ENCODE data around the gene STUB1. TPM values are rescaled to one million over a fixed set of nuclear protein-coding genes. Genes with fewer than 3 reads are reported as not detected.
A peak's percentile ranks its signal among the peaks of the same experiment; 100 is the strongest.

Gene STUB1
- total and polyA plus RNA-seq, 2 of the 8 experiments (the other 6 are each of a cell fraction or from before 2014, with no cell fraction given): 89.9 to 103 TPM

DNA sequence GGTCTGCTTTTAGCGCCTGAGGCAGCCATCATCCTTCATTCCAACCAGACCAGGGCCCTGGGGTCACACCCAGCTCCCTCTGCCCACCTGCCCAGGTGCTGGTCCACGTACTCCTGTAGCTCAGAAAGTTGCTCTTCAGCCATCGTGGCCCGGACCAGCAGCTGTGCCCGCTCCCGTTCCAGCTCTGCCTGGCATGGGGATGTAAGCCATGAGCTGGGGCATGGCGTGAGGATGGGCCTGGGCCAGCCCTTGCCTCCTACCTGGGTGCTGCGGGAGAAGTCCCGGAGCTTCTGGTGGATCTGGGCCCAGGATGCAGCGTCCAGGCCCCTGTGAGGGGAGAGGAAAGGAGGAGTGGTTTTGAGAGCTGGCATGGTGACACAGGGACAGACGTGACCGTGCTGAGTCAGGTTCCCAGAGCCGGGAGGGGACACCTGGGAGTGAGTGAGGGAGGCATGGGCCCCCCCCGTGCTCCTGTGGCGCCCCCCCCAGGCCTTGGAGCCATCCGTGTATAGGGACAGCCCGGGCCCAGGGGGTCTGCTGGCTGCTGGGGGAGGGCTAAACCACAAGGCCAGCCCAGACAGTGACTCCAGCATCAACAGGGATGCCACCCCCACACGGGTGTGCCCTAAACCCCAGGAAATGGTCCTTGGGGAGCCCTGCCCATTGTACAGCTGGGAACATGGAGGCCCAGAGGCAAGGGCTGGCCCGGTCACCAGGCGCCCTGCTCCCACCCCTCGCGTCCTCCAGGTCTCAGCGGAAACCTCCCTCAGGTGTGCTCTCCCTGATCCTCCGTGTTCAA is 42.8 kb downstream of the STUB1 start:
- no peak overlapping the region for H4K91ac ChIP-seq (replicated peaks; ENCODE audit: insufficient read length, low read length)
- H4K20me1 ChIP-seq (replicated peaks in 1 of 2; ENCODE audit: control insufficient read depth in 1 of 2, insufficient read depth in 2 of 2, low read length in 2 of 2): peaks cover 4 to 19% of the 10 kb centered on the region in 2 experiments
- no peak overlapping the region for H3K18ac ChIP-seq (ENCODE audit: extremely low read depth, low read length)
- no peak overlapping the region for H3K14ac ChIP-seq (ENCODE audit: insufficient read length)
- no peak overlapping the region for H3K4me3 ChIP-seq (ENCODE audit: extremely low read depth in 1 of 4, insufficient read depth in 2 of 4, low read depth in 3 of 4, low read length in 4 of 4)
- TF ChIP-seq HDAC6 (IDR thresholded peaks at IDR 0.05; ENCODE audit: low read depth, low read length): no peak
- no peak for TF ChIP-seq NANOG (IDR thresholded peaks at IDR 0.05; ENCODE audit: insufficient read depth, low read depth, low read length, poor library complexity, severe bottlenecking)
- no peak for TF ChIP-seq TCF12 (IDR thresholded peaks at IDR 0.05; ENCODE audit: low read depth, low read length)
- TF ChIP-seq RXRA (IDR thresholded peaks at IDR 0.05; ENCODE audit: insufficient read depth, low read depth, low read length): no peak
- TF ChIP-seq TAF7 (optimal IDR thresholded peaks at IDR 0.05; ENCODE audit: borderline replicate concordance, low read depth, low read length): no peak
- no peak for TF ChIP-seq POLR2AphosphoS5 (IDR thresholded peaks at IDR 0.05; ENCODE audit: low read depth, low read length)
- no peak for TF ChIP-seq ATF3 (IDR thresholded peaks at IDR 0.05; ENCODE audit: insufficient read depth, low read depth, low read length)
- H3K56ac ChIP-seq (replicated peaks; ENCODE audit: insufficient read length, low read depth, low read length): no peak overlapping the region
- H3K4me2 ChIP-seq (ENCODE audit: insufficient read depth in 1 of 2, low read depth in 2 of 2, low read length in 2 of 2): no peak overlapping the region
- peaks cover 0 to 25% (median 14%) of the 10 kb centered on the region in 4 experiments; a peak in 5 of 7 replicates for H3K4me1 ChIP-seq (replicated peaks in 1 of 4; ENCODE audit: control insufficient read depth in 3 of 4, insufficient read depth in 4 of 4, low read length in 3 of 4)
- no peak overlapping the region for H2BK5ac ChIP-seq (ENCODE audit: low read depth, low read length)
- H3K79me2 ChIP-seq (ENCODE audit: control insufficient read depth in 1 of 2, insufficient read depth in 2 of 2, low read length in 2 of 2): no peaks in the 10 kb centered on the region
- no peak overlapping the region for H2AFZ ChIP-seq (ENCODE audit: low read length)
- no peaks in the 10 kb centered on the region; a peak in 1 of 4 replicates for H3K9me3 ChIP-seq (ENCODE audit: insufficient read depth in 2 of 2, low read depth in 1 of 2, low read length in 1 of 2)
- peaks cover 0 to 22% (median 5%) of the 10 kb centered on the region in 4 experiments; a peak in 4 of 7 replicates for H3K27me3 ChIP-seq (replicated peaks in 1 of 4; ENCODE audit: control insufficient read depth in 3 of 4, extremely low read depth in 1 of 4, insufficient read depth in 3 of 4, low read length in 3 of 4)
- H4K5ac ChIP-seq (ENCODE audit: insufficient read length, low read depth, low read length): no peak overlapping the region
- 95% methylated on average over 23 of the region's 24 CpGs; no CpG with 5 or more reads in 1 of the 2 experiments for WGBS, 2 experiments (ENCODE audit: extremely low coverage in 1 of 2, insufficient coverage in 1 of 2, insufficient read length in 1 of 2, insufficient replicate concordance in 2 of 2, low coverage in 1 of 2, low lambda C conversion rate in 2 of 2, missing lambda C conversion rate in 1 of 2)
- no peak for FAIRE-seq
- no peak overlapping the region for H3K9ac ChIP-seq (replicated peaks in 1 of 4; ENCODE audit: extremely low read depth in 1 of 4, low read depth in 3 of 4, low read length in 3 of 4)
- H3K4ac ChIP-seq (replicated peaks; ENCODE audit: insufficient read length, low read depth, low read length): no peak overlapping the region
- H2BK12ac ChIP-seq (ENCODE audit: low read depth, low read length): no peak overlapping the region
- H3K27ac ChIP-seq (ENCODE audit: low read depth, low read length): no peak overlapping the region
- peaks cover 0 to 6% (median 0%) of the 10 kb centered on the region in 4 experiments; a peak in 1 of 8 replicates for H3K36me3 ChIP-seq (ENCODE audit: control insufficient read depth in 2 of 4, insufficient read depth in 4 of 4, low read length in 3 of 4)
- ChIA-PET POLR2A (ENCODE audit: partially characterized antibody) (interaction anchor here (0.7 to 23.0 kb wide), 12 partner anchors 4 to 609 kb away, joined by 3 to 353 read pairs (median 7); partner anchors contain the start of genes ANTKMT, CCDC78, CHTF18 and CIAO3), CTCF (ENCODE audit: partially characterized antibody) (interaction anchor here (0.6 to 35.8 kb wide), 5 partner anchors 6 to 62 kb away, joined by 3 to 977 read pairs (median 424); partner anchors contain the start of genes ANTKMT, CCDC78, CHTF18 and CIAO3)
- peak overlapping the region; percentile 51; the same call in 1 of the 2 replicates for H4K8ac ChIP-seq (ENCODE audit: extremely low read depth, insufficient read depth, low read length)
- H3K23me2 ChIP-seq (ENCODE audit: low read depth, low read length): peaks cover 22% of the 10 kb centered on the region; the same call in 1 of the 2 replicates
- no peak overlapping the region for H2BK15ac ChIP-seq (ENCODE audit: low read length)
- H2BK120ac ChIP-seq (replicated peaks; ENCODE audit: low read depth, low read length): no peak overlapping the region
- no peak overlapping the region for H2BK20ac ChIP-seq (ENCODE audit: low read length)
- DNase-seq (ENCODE audit: low read depth in 1 of 2, low spot score in 2 of 2): no peak
- no peak overlapping the region for H3K23ac ChIP-seq (ENCODE audit: insufficient read length)
- H3K79me1 ChIP-seq (ENCODE audit: low read depth, low read length): no peaks in the 10 kb centered on the region
- no peak overlapping the region for H2AK5ac ChIP-seq (ENCODE audit: low read depth, low read length)
